Activated T-cell treated with anti-CD3 and anti-CD28 coated beads, Interleukin-2, amount 50 U/mL, for 48 hours (primary cell): Measurements from ENCODE around the gene ARHGAP22.
"Not testable (repeated sequence)": the region's sequence is repeated elsewhere in the genome, so short reads cannot be mapped to it uniquely, and the experiment has no call there.

Experiments
- DNase-seq, 2 experiments: peaks; one replicate each; pipeline ENCODE4 v3.0.0-alpha.2; 2020

Gene ARHGAP22

GRCh38 chr10:48446785-48447184 lies 158.1 kb downstream of the ARHGAP22 start:
- DNase-seq = peak; percentile 7

- DNase-seq = no peak
Observed at GRCh38 chr10:48445932-48446331, 158.9 kb downstream of the ARHGAP22 start.

- peak in 1 of 2 experiments; percentile 9 for DNase-seq
Observed at GRCh38 chr10:48444861-48445841, 159.7 kb downstream of the ARHGAP22 start.

- DNase-seq = no peak
Observed at GRCh38 chr10:48444266-48444665, 160.6 kb downstream of the ARHGAP22 start.

- DNase-seq = peak in 1 of 2 experiments; percentile 12
Observed at GRCh38 chr10:48442809-48443177, 162.1 kb downstream of the ARHGAP22 start.

GRCh38 chr10:48442090-48442808 lies 162.6 kb downstream of the ARHGAP22 start:
- DNase-seq = no peak

GRCh38 chr10:48440771-48441170 lies 164.1 kb downstream of the ARHGAP22 start:
- no peak for DNase-seq

- DNase-seq = no peak
Observed at GRCh38 chr10:48439581-48440041, 165.3 kb downstream of the ARHGAP22 start.

- no peak for DNase-seq
Observed at GRCh38 chr10:48439031-48439430, 165.8 kb downstream of the ARHGAP22 start.

GRCh38 chr10:48437546-48437945 lies 167.3 kb downstream of the ARHGAP22 start:
- no peak for DNase-seq

- DNase-seq = no peak
Observed at GRCh38 chr10:48431871-48432270, 173.0 kb downstream of the ARHGAP22 start.

GRCh38 chr10:48430402-48430993 lies 174.4 kb downstream of the ARHGAP22 start:
- no peak for DNase-seq

GRCh38 chr10:48429309-48429708 lies 175.6 kb downstream of the ARHGAP22 start:
- no peak for DNase-seq

GRCh38 chr10:48428896-48429295 lies 176.0 kb downstream of the ARHGAP22 start:
- no peak for DNase-seq

GRCh38 chr10:48423884-48424283 lies 181.0 kb downstream of the ARHGAP22 start:
- no peak for DNase-seq

- DNase-seq = not testable (repeated sequence)
Observed at GRCh38 chr10:48421862-48422261, 183.0 kb downstream of the ARHGAP22 start.

GRCh38 chr10:48419714-48420113 lies 185.2 kb downstream of the ARHGAP22 start:
- DNase-seq = no peak

GRCh38 chr10:48418189-48418788 lies 186.6 kb downstream of the ARHGAP22 start:
- no peak for DNase-seq

- no peak for DNase-seq
Observed at GRCh38 chr10:48417374-48417773, 187.5 kb downstream of the ARHGAP22 start.

- DNase-seq = no peak
Observed at GRCh38 chr10:48416584-48417232, 188.2 kb downstream of the ARHGAP22 start.

- DNase-seq = no peak
Observed at GRCh38 chr10:48414778-48415177, 190.1 kb downstream of the ARHGAP22 start.

GRCh38 chr10:48414160-48414559 lies 190.7 kb downstream of the ARHGAP22 start:
- no peak for DNase-seq
